Smooth muscle cell (in vitro differentiated cells): Measurements from ENCODE around the gene HACD2. TPM values are rescaled to one million over a fixed set of nuclear protein-coding genes. Genes with fewer than 3 reads are reported as not detected.

Experiments used
- DNase-seq: peaks from one replicate; lab custom pipeline; 2025; ENCODE audit not compliant: unreplicated experiment; lab: John Stamatoyannopoulos, UW
- H2AFZ ChIP-seq: fragments of 200-600 bp; sonication (generic); 2 replicates; pipeline ENCODE4 v1.6.0; 2016; ENCODE audit warnings: antibody characterized with exemption, low read depth, mild to moderate bottlenecking
- H3F3A ChIP-seq: fragments of 200-600 bp; sonication (generic); 2 replicates; pipeline ENCODE4 v1.6.0; 2017; ENCODE audit warnings: antibody characterized with exemption, low read depth
- H3K27ac ChIP-seq: fragments of 200-600 bp; sonication (generic); 2 replicates; pipeline ENCODE4 v1.5.1; 2016; ENCODE audit warnings: low read depth, mild to moderate bottlenecking
- H3K27me3 ChIP-seq: fragments of 200-600 bp; sonication (generic); 2 replicates; pipeline ENCODE4 v1.6.1; 2016; ENCODE audit warnings: low read depth, mild to moderate bottlenecking
- H3K36me3 ChIP-seq: fragments of 200-600 bp; sonication (generic); 2 replicates; pipeline ENCODE4 v1.5.1; 2016; ENCODE audit warnings: low read depth
- H3K4me1 ChIP-seq: fragments of 200-600 bp; sonication (generic); 2 replicates; pipeline ENCODE4 v1.5.1; 2016; ENCODE audit warnings: low read depth
- H3K4me2 ChIP-seq: fragments of 200-600 bp; sonication (generic); 2 replicates; pipeline ENCODE4 v1.6.0; 2016; ENCODE audit warnings: mild to moderate bottlenecking
- H3K4me3 ChIP-seq: fragments of 200-600 bp; sonication (generic); 2 replicates; pipeline ENCODE4 v1.5.1; 2016; ENCODE audit warnings: mild to moderate bottlenecking
- H3K79me2 ChIP-seq: fragments of 200-600 bp; sonication (generic); 2 replicates; pipeline ENCODE4 v1.6.0; 2016; ENCODE audit warnings: low read depth, mild to moderate bottlenecking
- H3K9ac ChIP-seq: fragments of 200-600 bp; sonication (generic); 2 replicates; pipeline ENCODE4 v1.6.0; 2016; ENCODE audit warnings: low read depth
- H3K9me3 ChIP-seq: fragments of 200-600 bp; sonication (generic); replicated peaks from 2 replicates; pipeline ENCODE4 v1.5.1; 2016; ENCODE audit warnings: low read depth
- H4K20me1 ChIP-seq: fragments of 200-600 bp; sonication (generic); 2 replicates; pipeline ENCODE4 v1.6.0; 2016; ENCODE audit warnings: low read depth
- CTCF ChIP-seq: fragments of 200-600 bp; sonication (generic); IDR thresholded peaks from 2 replicates; pipeline ENCODE4 v1.5.1; 2017; ENCODE audit warnings: borderline replicate concordance, mild to moderate bottlenecking, antibody characterized with exemption; ENCODE audit not compliant: insufficient read depth, poor library complexity, severe bottlenecking
- WGBS: methylation state at CpG from one replicate; pipeline ENCODE4 v1.1.7; 2016; ENCODE audit warnings: low lambda C conversion rate; 5-methylcytosine and 5-hydroxymethylcytosine counted together
- polyA plus RNA-seq: library from polyadenylated mRNA; unstranded; fragments of >200 nt; fragmentation: Nextera tagmentation; extraction: Ambion mirVana; gene quantifications from 2 replicates; pipeline ENCODE4 v1.2.1, GENCODE V29; 2016
- total RNA-seq: library from RNA; depleted of rRNA; stranded (reverse); fragments of >200 nt; gene quantifications from 2 replicates; pipeline ENCODE4 v1.2.3, GENCODE V29; 2014

The HACD2 gene
- total and polyA plus RNA-seq, 2 experiments from 2014 or later, result 9.5 to 28.3 TPM

- Histone ChIP-seq H4K20me1 (peaks cover 8% of the 10 kb centered on the region), H3K4me2 (no peak overlapping the region), H3K4me3 (no peak overlapping the region), H3K4me1 (no peaks in the 10 kb centered on the region), H3K9me3 (no peaks in the 10 kb centered on the region), H3K9ac (no peak overlapping the region), H3K27me3 (no peaks in the 10 kb centered on the region), H2AFZ (no peak overlapping the region), H3K36me3 (no peaks in the 10 kb centered on the region), H3K79me2 (no peaks in the 10 kb centered on the region), H3K27ac (no peak overlapping the region), H3F3A (no peaks in the 10 kb centered on the region)
- no peak for DNase-seq
- 97% methylated on average over 5 of the region's 5 CpGs for WGBS
- TF ChIP-seq CTCF, result no peak
Measured at GRCh38 chr3:123536153-123536895, 48.5 kb downstream of the HACD2 start.

GRCh38 chr3:123535580-123535979 lies 49.3 kb downstream of the HACD2 start:
- Histone ChIP-seq H3K27me3 (no peaks in the 10 kb centered on the region), H3K4me1 (no peaks in the 10 kb centered on the region), H3K9ac (no peak overlapping the region), H3F3A (no peaks in the 10 kb centered on the region), H3K27ac (no peak overlapping the region), H4K20me1 (peaks cover 8% of the 10 kb centered on the region), H3K4me3 (no peak overlapping the region), H3K9me3 (no peaks in the 10 kb centered on the region), H3K79me2 (no peaks in the 10 kb centered on the region), H3K36me3 (no peaks in the 10 kb centered on the region), H2AFZ (no peak overlapping the region), H3K4me2 (peak overlapping the region; percentile 16)
- no peak for DNase-seq
- no peak for TF ChIP-seq CTCF
- WGBS, result 56% methylated on average over 1 of the region's 1 CpG

GRCh38 chr3:123534264-123534663 lies 50.6 kb downstream of the HACD2 start:
- Histone ChIP-seq H3K9ac (no peak overlapping the region), H3K79me2 (no peaks in the 10 kb centered on the region), H2AFZ (no peak overlapping the region), H3K27ac (no peak overlapping the region), H3K4me3 (no peak overlapping the region), H3K4me2 (no peak overlapping the region), H3F3A (no peaks in the 10 kb centered on the region), H4K20me1 (peaks cover 10% of the 10 kb centered on the region), H3K4me1 (no peaks in the 10 kb centered on the region), H3K9me3 (no peaks in the 10 kb centered on the region), H3K27me3 (no peaks in the 10 kb centered on the region), H3K36me3 (no peaks in the 10 kb centered on the region)
- 94% methylated on average over 4 of the region's 4 CpGs for WGBS
- TF ChIP-seq CTCF, result no peak
- no peak for DNase-seq
